ENCODE data around the gene RAB7A.

The RAB7A gene

DNA sequence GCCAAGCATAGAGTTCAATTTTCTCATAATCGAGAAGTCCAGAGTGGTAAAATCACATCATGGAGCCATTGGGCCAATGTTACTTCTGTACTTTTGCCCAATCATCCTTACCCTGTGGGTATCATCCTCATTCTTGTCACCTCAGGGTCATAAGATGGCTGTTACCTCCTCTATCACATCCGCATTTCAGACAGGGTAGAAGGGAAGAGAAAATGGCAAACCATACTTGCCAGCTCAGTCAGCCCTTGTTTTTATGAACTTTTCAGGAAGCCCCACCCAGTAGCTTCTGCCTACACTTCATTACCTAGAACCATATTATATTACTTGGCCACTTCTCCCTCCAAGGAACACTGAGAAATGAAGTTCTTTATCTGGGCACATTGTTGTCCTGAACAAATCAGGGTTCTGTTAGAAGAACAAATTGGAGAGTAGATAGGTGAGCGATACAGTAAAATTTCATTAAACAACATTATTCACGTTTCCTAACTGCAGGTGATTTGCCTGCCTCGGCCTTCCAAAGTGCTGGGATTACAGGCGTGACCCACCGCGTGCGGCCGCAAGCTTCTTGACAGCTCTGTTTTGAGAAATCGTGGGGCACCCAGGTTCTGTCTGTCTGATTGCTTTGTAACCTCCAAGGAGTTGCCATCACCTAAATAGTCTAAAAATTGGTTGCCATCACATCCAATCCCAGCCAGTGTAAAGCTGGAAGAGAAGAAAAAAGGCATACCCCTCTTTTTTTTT lies 40.8 kb upstream of the RAB7A start:
- H3K9me3 ChIP-seq (ENCODE audit: severe bottlenecking): peaks cover under 1% of the 10 kb centered on the region
- DNase-seq: no peak
- no peak overlapping the region for H3K4me3 ChIP-seq (ENCODE audit: low read depth, low read length)
- H3K27me3 ChIP-seq (ENCODE audit: insufficient read depth, low read depth, severe bottlenecking): no peaks in the 10 kb centered on the region
- TF ChIP-seq, protein P1, sequence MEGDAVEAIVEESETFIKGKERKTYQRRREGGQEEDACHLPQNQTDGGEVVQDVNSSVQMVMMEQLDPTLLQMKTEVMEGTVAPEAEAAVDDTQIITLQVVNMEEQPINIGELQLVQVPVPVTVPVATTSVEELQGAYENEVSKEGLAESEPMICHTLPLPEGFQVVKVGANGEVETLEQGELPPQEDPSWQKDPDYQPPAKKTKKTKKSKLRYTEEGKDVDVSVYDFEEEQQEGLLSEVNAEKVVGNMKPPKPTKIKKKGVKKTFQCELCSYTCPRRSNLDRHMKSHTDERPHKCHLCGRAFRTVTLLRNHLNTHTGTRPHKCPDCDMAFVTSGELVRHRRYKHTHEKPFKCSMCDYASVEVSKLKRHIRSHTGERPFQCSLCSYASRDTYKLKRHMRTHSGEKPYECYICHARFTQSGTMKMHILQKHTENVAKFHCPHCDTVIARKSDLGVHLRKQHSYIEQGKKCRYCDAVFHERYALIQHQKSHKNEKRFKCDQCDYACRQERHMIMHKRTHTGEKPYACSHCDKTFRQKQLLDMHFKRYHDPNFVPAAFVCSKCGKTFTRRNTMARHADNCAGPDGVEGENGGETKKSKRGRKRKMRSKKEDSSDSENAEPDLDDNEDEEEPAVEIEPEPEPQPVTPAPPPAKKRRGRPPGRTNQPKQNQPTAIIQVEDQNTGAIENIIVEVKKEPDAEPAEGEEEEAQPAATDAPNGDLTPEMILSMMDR (IDR thresholded peaks at IDR 0.05; ENCODE audit: low read depth, low read length): no peak
- no peak overlapping the region for H3K27ac ChIP-seq
- H3K36me3 ChIP-seq: no peaks in the 10 kb centered on the region

DNA sequence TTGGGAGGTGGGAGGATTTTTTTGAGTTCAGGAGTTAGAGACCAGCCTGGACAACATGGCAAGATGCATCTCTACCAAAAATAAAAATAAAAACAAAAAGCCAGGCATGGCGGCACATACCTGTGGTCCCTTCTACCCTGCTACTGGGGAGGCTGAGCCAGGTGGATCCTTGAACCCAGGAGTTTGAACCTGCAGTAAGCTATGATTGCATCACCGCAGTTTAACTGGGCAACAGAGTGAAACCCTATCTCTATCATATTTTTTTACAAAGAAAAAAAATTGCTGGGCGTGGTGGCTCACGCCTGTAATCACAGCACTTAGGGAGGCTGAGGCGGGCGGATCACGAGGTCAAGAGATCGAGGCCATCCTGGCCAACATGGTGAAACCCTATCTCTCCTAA lies 39.5 kb upstream of the RAB7A start:
- Histone ChIP-seq H3K36me3 (no peaks in the 10 kb centered on the region), H3K4me3 (ENCODE audit: low read depth, low read length) (no peak overlapping the region), H3K27me3 (ENCODE audit: insufficient read depth, low read depth, severe bottlenecking) (no peaks in the 10 kb centered on the region), H3K27ac (no peak overlapping the region), H3K9me3 (ENCODE audit: severe bottlenecking) (no peaks in the 10 kb centered on the region)
- no peak for DNase-seq
- TF ChIP-seq, protein P1 (IDR thresholded peaks at IDR 0.05; ENCODE audit: low read depth, low read length): no peak

DNA sequence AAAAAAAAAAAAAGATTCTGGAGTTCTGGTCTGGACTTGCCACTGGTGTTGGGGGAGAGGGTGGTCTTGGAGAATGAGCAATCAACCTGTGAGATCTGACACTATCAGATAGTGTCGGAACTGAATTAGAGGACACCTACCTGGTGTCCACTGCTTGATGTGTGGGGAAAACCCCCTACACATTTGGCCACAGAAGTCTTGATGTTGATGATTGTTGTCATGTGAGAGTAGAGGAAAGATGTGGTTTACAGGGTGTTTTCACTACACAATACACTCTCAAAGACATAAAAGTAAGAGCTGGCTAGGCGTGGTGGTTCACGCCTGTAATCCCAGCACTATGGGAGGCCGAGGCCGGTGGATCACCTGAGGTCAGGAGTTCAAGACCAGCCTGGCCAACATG lies 36.9 kb upstream of the RAB7A start:
- DNase-seq: no peak
- Histone ChIP-seq H3K4me3 (ENCODE audit: low read depth, low read length) (no peak overlapping the region), H3K27ac (no peak overlapping the region), H3K27me3 (ENCODE audit: insufficient read depth, low read depth, severe bottlenecking) (no peaks in the 10 kb centered on the region), H3K9me3 (ENCODE audit: severe bottlenecking) (no peaks in the 10 kb centered on the region), H3K36me3 (no peaks in the 10 kb centered on the region)
- TF ChIP-seq, protein P1 (IDR thresholded peaks at IDR 0.05; ENCODE audit: low read depth, low read length): no peak

DNA sequence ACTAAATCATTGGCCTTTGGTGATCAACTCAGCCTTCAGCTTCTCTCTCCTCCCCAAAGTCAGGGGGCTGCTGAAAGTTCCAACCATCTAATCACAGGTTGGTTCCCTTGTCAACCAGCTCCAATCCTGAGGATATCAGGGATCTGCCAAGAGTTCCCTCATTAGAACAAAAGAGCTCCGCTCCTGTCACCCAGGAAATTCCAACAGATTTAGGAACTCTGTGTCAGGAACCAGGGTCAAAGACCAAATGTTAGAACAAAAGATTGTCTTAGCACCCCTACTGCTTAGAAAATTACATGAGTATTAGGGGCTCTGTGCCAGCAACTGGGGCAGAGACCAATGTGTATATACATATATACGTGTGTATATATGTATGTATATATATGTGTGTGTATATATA lies 32.3 kb upstream of the RAB7A start:
- Histone ChIP-seq H3K4me3 (ENCODE audit: low read depth, low read length) (no peak overlapping the region), H3K27me3 (ENCODE audit: insufficient read depth, low read depth, severe bottlenecking) (no peaks in the 10 kb centered on the region), H3K9me3 (ENCODE audit: severe bottlenecking) (no peaks in the 10 kb centered on the region), H3K36me3 (no peaks in the 10 kb centered on the region), H3K27ac (no peak overlapping the region)
- TF ChIP-seq, protein P1 (IDR thresholded peaks at IDR 0.05; ENCODE audit: low read depth, low read length): no peak
- DNase-seq: no peak

DNA sequence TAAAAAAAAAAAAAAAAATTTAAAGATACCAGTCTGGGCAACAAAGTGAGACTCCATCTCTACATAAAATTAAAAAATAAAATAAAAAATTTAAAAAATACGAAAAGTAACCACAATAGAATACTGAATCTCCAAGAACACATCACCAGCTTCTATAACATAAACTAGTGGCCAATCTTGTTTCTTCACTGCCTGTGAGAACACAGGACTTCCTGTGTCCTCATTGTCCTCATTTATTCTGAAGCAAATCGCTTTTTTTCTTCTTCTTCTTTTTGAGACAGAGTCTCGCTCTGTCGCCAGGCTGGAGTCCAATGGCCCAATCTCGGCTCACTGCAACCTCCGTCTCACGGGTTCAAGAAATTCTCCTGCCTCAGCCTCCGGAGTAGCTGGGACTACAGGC lies 28.6 kb upstream of the RAB7A start:
- no peaks in the 10 kb centered on the region for H3K9me3 ChIP-seq (ENCODE audit: severe bottlenecking)

More for the DNA sequence above, 28.6 kb upstream of the RAB7A start:
- Histone ChIP-seq H3K27me3 (ENCODE audit: insufficient read depth, low read depth, severe bottlenecking) (no peaks in the 10 kb centered on the region), H3K36me3 (no peaks in the 10 kb centered on the region), H3K4me3 (ENCODE audit: low read depth, low read length) (no peak overlapping the region), H3K27ac (no peak overlapping the region)
- TF ChIP-seq, protein P1 (IDR thresholded peaks at IDR 0.05; ENCODE audit: low read depth, low read length): no peak
- DNase-seq: no peak

Measured in WERI-Rb-1 (cell line).